GM12864 (cell line): Measurements from ENCODE around the gene PGA4.
A peak's percentile ranks its signal among the peaks of the same experiment; 100 is the strongest.

Experiments used
- DNase-seq: peaks from one replicate; pipeline ENCODE4 v3.0.0-alpha.2; 2011; ENCODE audit warnings: low read depth
- H3K4me3 ChIP-seq: 2 replicates; pipeline ENCODE4 v1.5.1; 2011; ENCODE audit warnings: mild to moderate bottlenecking, low read depth, low read length, control low read depth
- CTCF ChIP-seq: IDR thresholded peaks from 2 replicates; pipeline ENCODE4 v1.5.1; 2011; ENCODE audit warnings: low read depth, mild to moderate bottlenecking, moderate library complexity, low read length, control low read depth, inconsistent platforms; ENCODE audit errors: missing control alignments

The PGA4 gene

GRCh38 chr11:61254403-61255025 lies 32.4 kb downstream of the PGA4 start:
- no peak overlapping the region for H3K4me3 ChIP-seq
- DNase-seq: peak; percentile 19
- TF ChIP-seq CTCF: peak; percentile 99

GRCh38 chr11:61256710-61257482 lies 34.7 kb downstream of the PGA4 start:
- H3K4me3 ChIP-seq: no peak overlapping the region
- no peak for TF ChIP-seq CTCF
- no peak for DNase-seq

- TF ChIP-seq CTCF: no peak
- no peak overlapping the region for H3K4me3 ChIP-seq
- DNase-seq: no peak
Measured at GRCh38 chr11:61258546-61258945, 36.4 kb downstream of the PGA4 start.

GRCh38 chr11:61259363-61259762 lies 37.2 kb downstream of the PGA4 start:
- no peak overlapping the region for H3K4me3 ChIP-seq
- no peak for DNase-seq
- TF ChIP-seq CTCF: no peak

- no peak for DNase-seq
- no peak for TF ChIP-seq CTCF
- H3K4me3 ChIP-seq: no peak overlapping the region
Measured at GRCh38 chr11:61264371-61264770, 42.2 kb downstream of the PGA4 start.

- TF ChIP-seq CTCF: no peak
- no peak for DNase-seq
- no peak overlapping the region for H3K4me3 ChIP-seq
Measured at GRCh38 chr11:61264795-61265194, 42.6 kb downstream of the PGA4 start.

GRCh38 chr11:61265357-61265756 lies 43.2 kb downstream of the PGA4 start:
- H3K4me3 ChIP-seq: no peak overlapping the region
- no peak for TF ChIP-seq CTCF
- no peak for DNase-seq
